ENCODE measurements around the gene OR13A1.
"Not testable (repeated sequence)": the region's sequence is repeated elsewhere in the genome, so short reads cannot be mapped to it uniquely, and the experiment has no call there.

Gene OR13A1

GRCh38 chr10:45331824-45332223 is 16.4 kb upstream of the OR13A1 start:
- H3K4me3 ChIP-seq (ENCODE audit: low read depth, low read length); H3K9ac ChIP-seq (ENCODE audit: low read length); H3K36me3 ChIP-seq (ENCODE audit: control insufficient read depth, insufficient read depth, low read length): not testable (repeated sequence)

GRCh38 chr10:45326864-45327263 is 11.5 kb upstream of the OR13A1 start:
- not testable (repeated sequence) for H3K27ac ChIP-seq (ENCODE audit: low read depth, low read length); H3K4me3 ChIP-seq (ENCODE audit: low read depth, low read length); H3K9ac ChIP-seq (ENCODE audit: low read length)

More at GRCh38 chr10:45331824-45332223, 16.4 kb upstream of the OR13A1 start:
- H3K4me1 ChIP-seq (ENCODE audit: control insufficient read depth, insufficient read depth, low read length); H3K27me3 ChIP-seq (ENCODE audit: control insufficient read depth, insufficient read depth, low read length); H3K9me3 ChIP-seq (ENCODE audit: control insufficient read depth, insufficient read depth, low read depth, low read length); H3K27ac ChIP-seq (ENCODE audit: low read depth, low read length): not testable (repeated sequence)

GRCh38 chr10:45325116-45325515 is 9.7 kb upstream of the OR13A1 start:
- Histone ChIP-seq H3K27me3 (ENCODE audit: control insufficient read depth, insufficient read depth, low read length) (no peaks in the 10 kb centered on the region), H3K9me3 (ENCODE audit: control insufficient read depth, insufficient read depth, low read depth, low read length) (no peaks in the 10 kb centered on the region), H3K4me1 (ENCODE audit: control insufficient read depth, insufficient read depth, low read length) (no peaks in the 10 kb centered on the region), H3K9ac (ENCODE audit: low read length) (no peak overlapping the region), H3K4me3 (ENCODE audit: low read depth, low read length) (no peak overlapping the region), H3K27ac (ENCODE audit: low read depth, low read length) (no peak overlapping the region), H3K36me3 (ENCODE audit: control insufficient read depth, insufficient read depth, low read length) (no peaks in the 10 kb centered on the region)

More at GRCh38 chr10:45326864-45327263, 11.5 kb upstream of the OR13A1 start:
- not testable (repeated sequence) for H3K27me3 ChIP-seq (ENCODE audit: control insufficient read depth, insufficient read depth, low read length); H3K9me3 ChIP-seq (ENCODE audit: control insufficient read depth, insufficient read depth, low read depth, low read length); H3K36me3 ChIP-seq (ENCODE audit: control insufficient read depth, insufficient read depth, low read length); H3K4me1 ChIP-seq (ENCODE audit: control insufficient read depth, insufficient read depth, low read length)

- Histone ChIP-seq H3K9me3 (ENCODE audit: control insufficient read depth, insufficient read depth, low read depth, low read length) (peaks cover 6% of the 10 kb centered on the region; the same call in 1 of the 2 replicates), H3K27me3 (ENCODE audit: control insufficient read depth, insufficient read depth, low read length) (no peaks in the 10 kb centered on the region), H3K9ac (ENCODE audit: low read length) (no peak overlapping the region), H3K36me3 (ENCODE audit: control insufficient read depth, insufficient read depth, low read length) (no peaks in the 10 kb centered on the region), H3K27ac (ENCODE audit: low read depth, low read length) (no peak overlapping the region), H3K4me3 (ENCODE audit: low read depth, low read length) (no peak overlapping the region), H3K4me1 (ENCODE audit: control insufficient read depth, insufficient read depth, low read length) (no peaks in the 10 kb centered on the region)
Measured at GRCh38 chr10:45319702-45320101, 4.3 kb upstream of the OR13A1 start.

- no peaks in the 10 kb centered on the region; the same call in 1 of the 2 replicates for H3K4me1 ChIP-seq (ENCODE audit: control insufficient read depth, insufficient read depth, low read length)
- no peak overlapping the region for H3K9ac ChIP-seq (ENCODE audit: low read length)
- no peaks in the 10 kb centered on the region for H3K9me3 ChIP-seq (ENCODE audit: control insufficient read depth, insufficient read depth, low read depth, low read length)
- H3K36me3 ChIP-seq (ENCODE audit: control insufficient read depth, insufficient read depth, low read length) = no peaks in the 10 kb centered on the region
- H3K27ac ChIP-seq (ENCODE audit: low read depth, low read length) = no peak overlapping the region
- no peaks in the 10 kb centered on the region for H3K27me3 ChIP-seq (ENCODE audit: control insufficient read depth, insufficient read depth, low read length)
- no peak overlapping the region for H3K4me3 ChIP-seq (ENCODE audit: low read depth, low read length)
Measured at GRCh38 chr10:45313264-45313873, 2.0 kb downstream of the OR13A1 start.

- Histone ChIP-seq H3K9ac (ENCODE audit: low read length) (no peak overlapping the region), H3K9me3 (ENCODE audit: control insufficient read depth, insufficient read depth, low read depth, low read length) (no peaks in the 10 kb centered on the region), H3K4me1 (ENCODE audit: control insufficient read depth, insufficient read depth, low read length) (peaks cover 16% of the 10 kb centered on the region), H3K27me3 (ENCODE audit: control insufficient read depth, insufficient read depth, low read length) (no peaks in the 10 kb centered on the region), H3K27ac (ENCODE audit: low read depth, low read length) (no peak overlapping the region), H3K36me3 (ENCODE audit: control insufficient read depth, insufficient read depth, low read length) (no peaks in the 10 kb centered on the region), H3K4me3 (ENCODE audit: low read depth, low read length) (no peak overlapping the region)
Measured at GRCh38 chr10:45308707-45309106, 6.7 kb downstream of the OR13A1 start.

GRCh38 chr10:45302573-45302972 is 12.8 kb downstream of the OR13A1 start:
- Histone ChIP-seq H3K9ac (ENCODE audit: low read length) (no peak overlapping the region), H3K36me3 (ENCODE audit: control insufficient read depth, insufficient read depth, low read length) (no peaks in the 10 kb centered on the region), H3K9me3 (ENCODE audit: control insufficient read depth, insufficient read depth, low read depth, low read length) (no peaks in the 10 kb centered on the region), H3K4me3 (ENCODE audit: low read depth, low read length) (no peak overlapping the region), H3K27ac (ENCODE audit: low read depth, low read length) (no peak overlapping the region), H3K27me3 (ENCODE audit: control insufficient read depth, insufficient read depth, low read length) (no peaks in the 10 kb centered on the region), H3K4me1 (ENCODE audit: control insufficient read depth, insufficient read depth, low read length) (peaks cover 11% of the 10 kb centered on the region)

GRCh38 chr10:45298341-45298955 is 17.0 kb downstream of the OR13A1 start:
- H3K9me3 ChIP-seq (ENCODE audit: control insufficient read depth, insufficient read depth, low read depth, low read length); H3K9ac ChIP-seq (ENCODE audit: low read length); H3K27me3 ChIP-seq (ENCODE audit: control insufficient read depth, insufficient read depth, low read length); H3K27ac ChIP-seq (ENCODE audit: low read depth, low read length); H3K4me1 ChIP-seq (ENCODE audit: control insufficient read depth, insufficient read depth, low read length); H3K4me3 ChIP-seq (ENCODE audit: low read depth, low read length); H3K36me3 ChIP-seq (ENCODE audit: control insufficient read depth, insufficient read depth, low read length): not testable (repeated sequence)

GRCh38 chr10:45294681-45295080 is 20.7 kb downstream of the OR13A1 start:
- H3K9ac ChIP-seq (ENCODE audit: low read length) = no peak overlapping the region
- H3K9me3 ChIP-seq (ENCODE audit: control insufficient read depth, insufficient read depth, low read depth, low read length) = no peaks in the 10 kb centered on the region
- no peak overlapping the region for H3K27ac ChIP-seq (ENCODE audit: low read depth, low read length)
- H3K27me3 ChIP-seq (ENCODE audit: control insufficient read depth, insufficient read depth, low read length) = 0 out of 2 replicates have a peak, but pooled peaks cover 5% of the 10 kb centered on the region
- H3K4me3 ChIP-seq (ENCODE audit: low read depth, low read length) = no peak overlapping the region
- H3K4me1 ChIP-seq (ENCODE audit: control insufficient read depth, insufficient read depth, low read length) = no peaks in the 10 kb centered on the region
- no peaks in the 10 kb centered on the region for H3K36me3 ChIP-seq (ENCODE audit: control insufficient read depth, insufficient read depth, low read length)

- H3K9ac ChIP-seq (ENCODE audit: low read length) = no peak overlapping the region
- H3K4me1 ChIP-seq (ENCODE audit: control insufficient read depth, insufficient read depth, low read length) = no peaks in the 10 kb centered on the region
- no peaks in the 10 kb centered on the region for H3K27me3 ChIP-seq (ENCODE audit: control insufficient read depth, insufficient read depth, low read length)
- H3K4me3 ChIP-seq (ENCODE audit: low read depth, low read length) = no peak overlapping the region
- H3K36me3 ChIP-seq (ENCODE audit: control insufficient read depth, insufficient read depth, low read length) = no peaks in the 10 kb centered on the region
- H3K27ac ChIP-seq (ENCODE audit: low read depth, low read length) = no peak overlapping the region
- peaks cover 15% of the 10 kb centered on the region for H3K9me3 ChIP-seq (ENCODE audit: control insufficient read depth, insufficient read depth, low read depth, low read length)
Measured at GRCh38 chr10:45286980-45287379, 28.4 kb downstream of the OR13A1 start.

GRCh38 chr10:45282061-45282460 is 33.3 kb downstream of the OR13A1 start:
- Histone ChIP-seq H3K27me3 (ENCODE audit: control insufficient read depth, insufficient read depth, low read length) (no peaks in the 10 kb centered on the region), H3K9me3 (ENCODE audit: control insufficient read depth, insufficient read depth, low read depth, low read length) (peaks cover 12% of the 10 kb centered on the region), H3K4me1 (ENCODE audit: control insufficient read depth, insufficient read depth, low read length) (peaks cover 12% of the 10 kb centered on the region), H3K36me3 (ENCODE audit: control insufficient read depth, insufficient read depth, low read length) (no peaks in the 10 kb centered on the region), H3K4me3 (ENCODE audit: low read depth, low read length) (no peak overlapping the region), H3K27ac (ENCODE audit: low read depth, low read length) (no peak overlapping the region), H3K9ac (ENCODE audit: low read length) (no peak overlapping the region)
